RWPE1 (cell line): ENCODE data around the gene CMIP.

Source experiments
- CTCF ChIA-PET: fragments of 350-600 bp; sonication (Branson Sonifier 250); formaldehyde crosslinking; extraction: SDS; loops from one replicate; lab custom pipeline; 2021; lab: Yijun Ruan, JAX
- POLR2A ChIA-PET: fragments of 400-600 bp; formaldehyde crosslinking; extraction: SDS; loops from one replicate; lab custom pipeline; 2020; ENCODE audit warnings: antibody characterized with exemption; ENCODE audit not compliant: low non-redundant PET; lab: Yijun Ruan, JAX
- DNase-seq: peaks from one replicate; pipeline ENCODE4 v3.0.0; 2012; ENCODE audit warnings: low spot score
- H3K27ac ChIP-seq: fragments of 450-650 bp; 2 replicates; pipeline ENCODE4 v1.5.1; 2017
- TF ChIP-seq, protein P1 (sequence below): fragments of 450-650 bp; conservative IDR thresholded peaks from 2 replicates; pipeline ENCODE4 v1.5.1; 2017; ENCODE audit warnings: low read depth, mild to moderate bottlenecking

CMIP gene

DNA sequence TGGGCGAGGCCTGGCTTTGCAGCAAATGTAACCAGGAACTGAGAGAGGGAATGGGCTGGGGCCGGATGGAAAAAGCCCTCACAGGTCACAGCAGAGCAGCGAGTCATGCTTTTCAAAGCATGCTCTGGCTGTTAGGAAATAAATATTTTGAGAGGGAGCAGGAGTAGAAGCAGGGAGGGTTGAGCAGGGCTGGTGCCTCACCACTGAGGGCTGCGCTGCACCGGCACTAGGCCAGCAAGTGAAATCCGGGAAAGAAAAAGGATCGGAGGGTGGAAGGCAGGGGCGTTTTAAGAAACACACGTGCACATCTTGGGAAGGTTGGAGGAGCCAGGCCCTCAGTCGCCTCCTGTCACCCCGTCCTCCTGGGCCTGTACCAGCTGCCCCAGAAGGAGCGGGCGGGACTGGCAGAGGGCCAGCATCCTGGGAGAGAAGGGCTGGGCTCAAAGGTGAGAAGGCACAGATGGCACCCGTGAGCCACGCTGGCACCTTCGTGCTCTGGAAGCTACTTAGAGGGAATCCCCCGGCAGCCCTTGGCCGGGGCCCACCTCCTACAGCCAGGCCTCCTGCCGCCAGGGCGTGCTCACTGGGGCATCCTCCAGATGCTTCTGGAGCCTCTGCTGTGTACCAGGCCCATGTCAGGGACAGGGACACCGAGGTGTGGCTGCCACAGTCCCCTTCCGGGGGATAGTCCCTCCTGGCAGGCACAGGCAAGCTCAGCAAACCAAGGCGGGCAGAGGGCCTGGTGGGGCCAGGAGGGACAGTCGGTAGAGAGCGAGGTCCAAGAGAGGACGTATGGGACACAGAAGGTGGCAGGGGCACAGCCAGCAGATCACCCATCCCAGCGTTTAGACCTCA is 263.0 kb downstream of the CMIP start:
- DNase-seq: no peak
- TF ChIP-seq, protein P1, sequence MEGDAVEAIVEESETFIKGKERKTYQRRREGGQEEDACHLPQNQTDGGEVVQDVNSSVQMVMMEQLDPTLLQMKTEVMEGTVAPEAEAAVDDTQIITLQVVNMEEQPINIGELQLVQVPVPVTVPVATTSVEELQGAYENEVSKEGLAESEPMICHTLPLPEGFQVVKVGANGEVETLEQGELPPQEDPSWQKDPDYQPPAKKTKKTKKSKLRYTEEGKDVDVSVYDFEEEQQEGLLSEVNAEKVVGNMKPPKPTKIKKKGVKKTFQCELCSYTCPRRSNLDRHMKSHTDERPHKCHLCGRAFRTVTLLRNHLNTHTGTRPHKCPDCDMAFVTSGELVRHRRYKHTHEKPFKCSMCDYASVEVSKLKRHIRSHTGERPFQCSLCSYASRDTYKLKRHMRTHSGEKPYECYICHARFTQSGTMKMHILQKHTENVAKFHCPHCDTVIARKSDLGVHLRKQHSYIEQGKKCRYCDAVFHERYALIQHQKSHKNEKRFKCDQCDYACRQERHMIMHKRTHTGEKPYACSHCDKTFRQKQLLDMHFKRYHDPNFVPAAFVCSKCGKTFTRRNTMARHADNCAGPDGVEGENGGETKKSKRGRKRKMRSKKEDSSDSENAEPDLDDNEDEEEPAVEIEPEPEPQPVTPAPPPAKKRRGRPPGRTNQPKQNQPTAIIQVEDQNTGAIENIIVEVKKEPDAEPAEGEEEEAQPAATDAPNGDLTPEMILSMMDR: no peak
- ChIA-PET CTCF (no interaction called here), POLR2A (no interaction called here)
- peak overlapping the region; percentile 85 for H3K27ac ChIP-seq

- TF ChIP-seq, protein P1: no peak
- ChIA-PET CTCF (no interaction called here), POLR2A (no interaction called here)
- H3K27ac ChIP-seq: peak overlapping the region; percentile 85
- no peak for DNase-seq
These were observed 263.8 kb downstream of the CMIP start for GRCh38 chr16:81708266-81709015.

GRCh38 chr16:81709016-81709900 is 264.6 kb downstream of the CMIP start:
- POLR2A ChIA-PET: no interaction called here
- no peak overlapping the region for H3K27ac ChIP-seq
- no peak for DNase-seq
- TF ChIP-seq, protein P1: no peak
- CTCF ChIA-PET: no interaction called here

GRCh38 chr16:81710044-81710443 is 265.4 kb downstream of the CMIP start:
- POLR2A ChIA-PET: no interaction called here
- CTCF ChIA-PET: no interaction called here
- no peak overlapping the region for H3K27ac ChIP-seq
- TF ChIP-seq, protein P1: no peak
- DNase-seq: no peak

- TF ChIP-seq, protein P1: no peak
- DNase-seq: no peak
- POLR2A ChIA-PET: no interaction called here
- peak overlapping the region; percentile 42; the same call in 1 of the 2 replicates for H3K27ac ChIP-seq
- CTCF ChIA-PET: interaction anchor here (1.1 kb wide), 1 partner anchor 27 kb away, joined by 3 read pairs; no protein-coding TSS in a partner anchor
These were observed 266.0 kb downstream of the CMIP start for GRCh38 chr16:81710596-81710995.
